Activated naive CD4-positive, alpha-beta T cell treated with anti-CD3 and anti-CD28 coated beads, Interleukin-2, amount 50 U/mL, for 16 hours (primary cell): ENCODE data around the gene RNF150.

Source experiments
- DNase-seq: peaks from one replicate; pipeline ENCODE4 v3.0.0-alpha.2; 2020

The RNF150 gene

DNA sequence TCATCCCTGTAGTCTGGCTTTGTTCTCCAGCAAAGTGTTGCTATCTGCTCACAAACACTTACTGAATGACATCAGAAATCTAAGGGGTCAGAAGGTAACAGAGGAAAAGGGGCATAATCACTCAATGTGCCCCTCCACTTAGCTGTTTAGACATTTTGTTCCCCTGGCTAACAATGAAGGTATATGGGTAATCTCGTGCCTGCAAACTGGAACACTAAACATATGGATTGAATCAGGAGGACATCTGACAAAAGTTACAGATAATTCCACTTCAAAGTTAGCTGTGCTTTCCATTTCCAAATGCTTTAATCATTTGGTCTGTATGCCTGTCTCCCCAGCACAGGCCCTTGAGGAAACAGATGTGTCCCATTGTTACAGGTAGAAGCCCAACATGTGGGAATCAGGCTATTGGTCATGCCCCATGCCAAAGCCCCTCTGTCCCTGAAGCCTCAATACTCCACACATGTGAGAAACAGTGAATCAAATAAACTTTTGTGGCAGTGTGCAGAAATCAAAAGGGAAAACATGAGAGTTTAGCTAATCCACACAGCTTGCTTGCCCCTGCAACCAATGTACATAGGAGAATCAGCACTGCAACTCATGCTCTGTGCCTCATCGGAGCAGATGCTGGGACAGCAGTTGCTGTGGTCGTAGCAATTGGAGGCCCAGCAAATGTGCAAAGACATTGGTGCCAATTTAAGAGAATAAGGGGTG, 111.7 kb downstream of the RNF150 start:
- DNase-seq: no peak

DNA sequence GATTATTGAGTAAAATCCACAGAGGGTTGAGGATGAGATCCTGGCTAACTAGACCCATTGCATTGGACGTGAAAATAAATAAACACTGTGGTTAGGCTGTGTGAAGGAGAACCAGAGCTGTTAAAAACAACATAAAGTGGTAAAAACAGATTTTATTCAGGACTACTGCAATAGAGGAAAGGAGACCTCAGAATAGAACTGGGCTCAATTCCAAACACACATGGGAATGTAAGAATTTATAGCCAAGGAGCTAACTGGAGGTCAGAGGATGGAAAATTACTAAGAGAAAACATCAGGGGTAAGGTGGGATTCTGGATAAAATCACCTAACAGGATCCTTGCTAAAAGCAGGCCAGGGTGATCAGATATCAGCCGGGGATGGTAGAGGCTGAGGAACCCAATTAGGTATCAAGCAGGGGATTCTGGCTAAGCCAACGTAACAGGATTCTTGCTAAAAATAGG, 112.4 kb downstream of the RNF150 start:
- no peak for DNase-seq

DNA sequence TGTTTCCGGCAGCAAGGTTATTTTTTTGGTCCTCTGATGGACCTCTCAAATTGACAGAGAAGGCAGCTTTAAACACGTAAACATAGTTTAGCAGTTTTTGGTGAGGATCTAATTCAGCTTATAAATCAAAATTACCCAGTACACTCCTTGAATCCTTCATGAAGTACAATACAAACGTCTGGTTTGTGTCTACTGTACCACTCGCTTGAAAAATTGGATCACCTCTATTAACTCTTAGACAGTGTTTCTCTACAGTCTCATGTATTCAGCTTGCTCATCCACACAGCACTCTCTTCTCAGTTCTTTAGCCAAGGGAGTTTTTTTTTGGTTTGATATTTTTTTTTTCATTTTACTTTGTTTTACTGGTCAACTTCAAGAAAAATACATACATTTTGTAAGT, 113.5 kb downstream of the RNF150 start:
- no peak for DNase-seq

DNA sequence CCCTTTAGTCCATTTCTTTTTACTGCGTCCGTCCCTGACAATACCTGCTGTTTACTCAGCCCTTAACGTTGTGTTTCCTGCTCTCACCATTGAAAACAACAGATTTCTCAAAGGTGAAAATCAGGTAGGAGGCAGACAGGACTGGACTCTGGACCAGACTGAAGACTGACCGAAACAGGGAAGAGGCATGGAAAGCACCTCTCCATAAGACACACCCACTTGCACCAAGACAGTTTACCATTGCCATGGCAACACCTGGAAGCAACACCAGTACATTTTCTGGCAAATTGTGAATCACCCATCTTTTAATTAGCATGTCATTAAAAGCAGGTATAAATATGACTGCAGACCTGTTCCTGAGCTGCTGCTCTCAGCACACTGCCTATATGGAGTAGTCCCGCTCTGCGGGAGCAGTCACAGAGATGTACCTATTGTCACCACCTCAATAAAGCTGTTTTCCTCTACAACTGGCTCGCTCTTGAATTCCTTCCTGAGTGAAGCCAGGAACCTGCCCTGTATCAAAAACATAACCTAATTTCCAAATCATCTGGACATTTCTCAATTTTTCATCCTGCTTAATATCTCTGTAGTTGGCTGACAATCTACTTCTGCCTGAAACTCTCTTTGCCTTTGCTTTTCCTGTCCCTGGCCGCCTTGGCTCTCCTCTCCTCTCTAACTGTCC, 117.0 kb downstream of the RNF150 start:
- DNase-seq: no peak

DNA sequence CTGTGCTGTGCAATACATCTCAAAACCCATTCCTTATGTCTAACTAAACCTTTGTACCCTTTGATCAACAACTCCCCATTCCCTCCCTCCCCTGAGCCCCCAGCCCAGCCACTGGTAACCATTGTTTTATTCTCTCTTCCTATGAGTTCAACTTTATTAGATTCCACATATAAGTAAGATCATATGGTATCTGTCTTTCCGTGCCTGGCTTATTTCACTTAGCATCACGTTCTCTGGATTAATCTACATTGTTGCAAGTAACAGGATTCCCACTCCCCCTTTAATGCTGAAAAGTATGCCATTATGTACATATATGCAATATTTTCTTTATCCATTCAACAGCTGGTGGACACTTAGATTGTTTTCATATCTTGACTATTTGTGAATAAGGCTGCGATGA, 119.4 kb downstream of the RNF150 start:
- no peak for DNase-seq

DNA sequence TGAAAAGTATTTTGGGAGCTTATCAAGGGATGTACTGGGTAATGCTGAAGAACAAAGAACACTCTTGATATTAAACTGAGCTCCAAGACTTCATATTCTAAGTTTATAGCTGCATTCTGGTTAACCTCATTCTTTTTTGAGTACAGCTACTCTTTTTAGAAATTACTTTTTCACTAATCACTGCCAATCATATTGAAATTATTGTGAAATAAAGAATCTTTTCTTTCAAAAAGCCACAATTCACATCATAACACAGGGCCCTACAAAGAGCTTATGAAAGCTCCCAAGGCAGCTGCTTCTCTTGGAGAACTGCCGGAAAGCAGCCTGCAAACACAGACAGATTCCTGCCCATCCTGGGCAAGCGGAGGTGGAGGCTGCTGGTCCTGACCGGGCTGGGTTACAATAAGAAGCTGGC, 121.4 kb downstream of the RNF150 start:
- DNase-seq: no peak

DNA sequence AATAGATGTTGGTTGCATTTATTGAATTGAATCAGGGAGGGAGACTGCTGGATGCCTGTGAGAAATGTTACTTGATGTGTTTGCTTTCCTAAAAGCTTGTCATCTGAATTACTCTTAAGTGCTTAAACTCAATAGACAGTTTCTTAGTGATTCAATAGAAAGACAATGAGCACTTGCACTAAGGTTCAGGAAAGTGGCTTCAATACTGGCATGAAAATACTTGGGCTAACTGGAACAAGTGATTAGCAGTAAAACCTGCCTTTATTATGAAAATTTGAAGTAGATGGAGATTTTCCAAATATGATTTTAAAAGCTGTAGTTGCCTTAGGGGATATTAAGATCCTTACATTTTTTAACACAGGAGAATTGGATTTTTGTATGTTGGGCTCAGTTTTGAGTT, 123.3 kb downstream of the RNF150 start:
- no peak for DNase-seq

DNA sequence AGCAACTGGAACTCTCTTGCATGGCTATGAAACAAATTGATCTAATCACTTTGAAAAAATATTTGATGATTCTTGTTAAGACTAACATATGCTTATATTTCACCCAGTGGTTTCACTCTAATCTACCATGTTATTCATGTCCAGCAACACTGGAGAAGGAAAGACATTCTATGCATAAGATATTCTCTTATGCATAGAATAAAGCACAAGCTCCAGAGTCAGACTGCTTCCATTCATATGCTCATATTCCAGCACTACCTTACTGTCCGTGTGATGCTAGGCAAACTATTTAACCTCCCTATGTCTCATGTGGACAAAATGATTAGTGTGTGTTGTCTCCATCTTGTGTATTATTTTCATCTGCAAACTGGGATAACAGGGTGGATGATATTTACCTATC, 124.1 kb downstream of the RNF150 start:
- no peak for DNase-seq

DNA sequence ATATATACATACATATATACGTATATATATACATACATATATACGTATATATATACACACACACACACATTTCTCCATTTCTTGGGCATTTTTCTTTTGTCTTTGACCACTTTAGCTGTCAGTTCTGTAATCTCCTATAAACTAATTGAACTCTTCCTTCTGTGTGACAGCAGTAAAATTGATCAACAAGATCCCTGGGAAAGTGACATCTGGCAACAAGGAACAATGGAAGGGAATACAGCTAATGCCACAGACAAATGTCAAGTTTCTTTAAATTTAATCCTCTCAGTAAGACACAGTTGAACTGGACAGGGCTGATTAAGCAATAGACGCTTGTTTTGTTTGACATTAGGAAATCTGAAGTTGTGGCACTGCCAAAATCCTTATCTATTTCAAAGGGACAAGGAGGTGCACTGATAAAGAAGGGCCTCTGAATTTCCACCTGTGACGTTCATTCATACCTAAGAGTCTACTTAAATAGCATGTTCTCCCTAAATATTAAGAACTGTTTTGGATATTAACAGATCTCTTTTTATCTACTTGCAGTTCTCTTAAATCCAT, 126.9 kb downstream of the RNF150 start:
- no peak for DNase-seq

DNA sequence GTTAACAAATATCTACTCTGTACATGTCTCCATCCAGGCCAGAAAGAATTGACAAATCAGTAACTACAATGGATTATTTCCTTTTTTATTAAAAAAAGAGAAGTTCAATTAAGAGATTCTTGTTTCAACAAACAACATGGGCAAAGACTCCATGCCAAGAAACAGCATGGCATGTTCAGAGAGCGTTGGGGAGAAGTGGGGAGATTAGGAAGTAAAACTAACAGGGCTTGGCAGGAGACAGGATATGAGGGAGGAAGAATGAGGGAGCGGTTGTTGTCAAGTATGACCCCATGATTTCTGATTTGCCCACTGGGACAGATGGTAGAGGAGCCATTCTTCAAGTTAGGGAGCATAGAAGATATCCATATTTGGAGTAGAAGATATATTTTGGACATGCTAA, 128.4 kb downstream of the RNF150 start:
- DNase-seq: no peak

DNA sequence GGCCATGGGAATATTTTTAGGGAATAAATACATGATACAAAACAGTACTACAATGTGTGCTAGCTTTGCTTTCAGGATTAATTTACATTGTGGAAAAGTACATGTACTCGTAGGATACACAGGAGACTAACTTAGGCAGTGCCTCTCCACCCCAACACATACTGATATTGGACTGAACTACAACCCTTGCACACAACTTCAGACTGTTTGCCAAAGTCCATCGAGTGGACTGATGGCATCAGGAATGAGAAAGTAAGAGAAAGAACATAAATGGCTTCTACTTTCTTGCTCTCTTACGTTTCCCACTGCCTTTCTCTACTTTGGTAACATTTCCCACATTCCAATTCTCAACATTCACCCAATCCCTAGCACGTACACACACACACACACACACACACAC, 130.1 kb downstream of the RNF150 start:
- DNase-seq: no peak

DNA sequence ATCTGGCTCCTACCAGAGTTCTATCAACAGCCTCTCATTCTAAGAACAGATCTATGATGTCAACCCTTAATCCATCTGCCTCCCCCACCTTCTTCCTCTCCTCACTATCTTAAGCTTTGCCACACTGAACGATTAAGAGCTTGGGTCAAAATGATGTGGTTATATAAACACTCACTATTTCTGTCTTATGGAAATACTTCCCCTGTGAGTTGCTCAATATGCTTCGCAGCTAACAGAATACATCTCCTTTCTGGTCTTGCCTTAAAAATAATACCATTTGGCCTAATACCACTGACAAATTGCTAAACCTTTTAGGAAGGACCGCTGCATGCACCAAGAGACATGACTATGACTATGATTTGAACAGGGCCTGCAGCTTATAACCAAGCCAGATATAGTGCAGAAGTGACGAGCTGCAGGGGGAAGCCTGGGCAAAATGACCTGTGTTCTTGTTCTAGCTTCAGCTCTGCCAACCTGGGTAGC, 130.9 kb downstream of the RNF150 start:
- DNase-seq: no peak

DNA sequence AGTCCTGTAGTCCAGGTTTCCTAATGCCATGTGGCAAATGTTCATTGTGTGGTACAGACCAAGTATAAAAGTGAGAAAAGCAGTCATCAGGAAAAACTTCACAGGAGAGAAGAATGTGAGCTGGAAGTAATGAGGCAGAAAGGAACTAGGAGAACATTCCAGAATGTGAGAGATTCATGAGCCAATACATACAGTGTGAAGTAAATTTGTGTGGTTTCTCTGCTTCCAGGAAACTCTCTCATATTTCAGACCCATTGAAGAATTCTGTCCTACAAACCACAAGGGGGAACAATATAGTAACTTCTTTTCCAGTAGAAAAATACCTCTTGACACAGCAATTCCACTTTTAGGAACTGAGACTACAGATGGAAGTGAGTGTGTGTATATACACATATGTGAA, 136.5 kb downstream of the RNF150 start:
- DNase-seq: no peak

DNA sequence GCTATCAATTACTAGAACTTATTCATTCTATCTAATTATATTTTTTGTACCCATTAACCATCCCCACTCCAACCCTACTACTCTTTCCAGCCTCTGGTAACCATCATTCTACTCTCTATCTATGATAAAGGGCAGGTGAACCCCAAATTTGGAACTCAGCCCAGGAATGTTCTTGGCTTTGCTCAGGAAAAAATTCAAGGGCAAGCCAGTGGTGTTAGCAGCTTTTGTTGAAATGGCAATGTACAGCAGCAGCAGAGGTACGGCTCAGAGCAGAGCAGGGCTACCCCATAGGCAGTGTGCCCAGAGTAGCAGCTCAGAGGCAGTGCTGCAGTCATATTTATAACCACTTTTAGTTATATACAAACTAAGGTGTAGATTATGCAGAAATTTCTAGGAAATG, 138.2 kb downstream of the RNF150 start:
- no peak for DNase-seq

DNA sequence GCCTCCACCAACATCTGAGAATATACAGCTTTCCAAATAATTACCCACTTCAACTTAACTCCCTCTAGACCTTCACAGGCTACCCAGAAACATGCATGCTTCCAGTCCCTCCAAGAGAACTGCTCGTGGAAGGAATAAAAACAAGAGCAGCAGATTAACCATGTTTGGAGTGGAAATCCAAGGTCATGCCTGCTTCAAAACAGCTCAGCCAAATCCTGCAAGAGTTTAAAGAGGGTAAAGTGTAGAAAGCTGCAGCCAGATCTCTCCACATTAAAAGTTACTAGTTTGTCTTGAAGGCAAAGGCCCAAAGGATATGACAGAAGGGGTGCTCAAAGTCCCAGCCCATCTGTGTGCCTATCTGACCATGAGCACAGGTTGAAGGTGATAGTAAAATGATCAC, 139.3 kb downstream of the RNF150 start:
- DNase-seq: no peak

DNA sequence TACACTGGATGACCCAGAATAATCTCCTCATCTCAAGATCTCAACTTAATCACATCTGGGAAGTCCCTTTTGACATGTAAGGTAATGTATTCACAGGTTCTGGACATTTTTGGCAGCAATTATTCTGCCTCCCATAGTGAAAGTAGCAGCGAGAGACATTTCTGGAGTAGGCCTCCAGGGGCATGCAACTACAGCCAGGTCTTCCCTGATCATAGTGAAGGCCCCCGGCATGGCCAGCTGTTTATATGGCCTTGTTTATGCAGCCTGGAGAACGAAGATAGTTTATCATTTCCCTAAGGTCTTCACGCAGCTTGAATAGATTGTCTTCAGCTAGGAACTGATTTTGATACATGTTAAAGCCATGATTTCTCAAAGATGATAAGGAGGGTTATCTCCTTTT, 139.9 kb downstream of the RNF150 start:
- DNase-seq: no peak

DNA sequence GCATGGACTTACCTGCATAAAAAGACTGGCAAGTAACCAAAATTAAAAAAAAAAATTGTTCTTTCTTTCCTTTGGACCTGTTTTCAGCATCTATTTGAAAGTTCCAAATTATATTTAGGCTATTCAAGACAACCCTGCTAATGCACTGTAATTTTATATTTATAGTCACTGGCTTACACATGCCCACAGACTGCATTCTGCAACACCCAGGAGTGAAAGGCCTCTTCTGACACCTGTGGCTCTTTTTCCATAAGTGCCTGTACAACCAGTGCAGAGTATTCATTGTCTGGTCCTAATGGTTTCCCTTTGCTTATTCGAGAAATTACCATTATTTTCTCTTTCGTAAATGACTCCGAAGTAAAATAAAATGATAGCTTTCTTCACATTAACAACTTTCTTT, 143.3 kb downstream of the RNF150 start:
- DNase-seq: no peak

DNA sequence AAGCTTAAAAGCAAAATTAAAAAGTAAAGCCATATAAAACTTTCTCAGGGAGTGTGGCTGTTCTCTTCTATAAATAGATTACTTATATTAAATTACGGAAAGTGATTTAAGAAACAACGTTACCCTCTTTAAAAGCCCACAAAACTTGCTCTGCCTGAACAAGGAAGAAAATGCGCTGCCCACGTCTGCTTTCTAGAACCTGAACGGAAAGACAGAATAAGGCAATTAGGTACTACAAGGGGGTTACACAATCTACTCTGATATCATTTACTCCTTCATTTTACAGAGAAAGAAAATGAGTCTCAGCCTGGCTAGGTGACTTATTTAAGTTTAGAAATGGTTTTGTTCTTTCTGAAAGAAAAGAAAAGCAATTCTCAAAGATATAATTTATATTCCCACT, 147.2 kb downstream of the RNF150 start:
- DNase-seq: no peak

DNA sequence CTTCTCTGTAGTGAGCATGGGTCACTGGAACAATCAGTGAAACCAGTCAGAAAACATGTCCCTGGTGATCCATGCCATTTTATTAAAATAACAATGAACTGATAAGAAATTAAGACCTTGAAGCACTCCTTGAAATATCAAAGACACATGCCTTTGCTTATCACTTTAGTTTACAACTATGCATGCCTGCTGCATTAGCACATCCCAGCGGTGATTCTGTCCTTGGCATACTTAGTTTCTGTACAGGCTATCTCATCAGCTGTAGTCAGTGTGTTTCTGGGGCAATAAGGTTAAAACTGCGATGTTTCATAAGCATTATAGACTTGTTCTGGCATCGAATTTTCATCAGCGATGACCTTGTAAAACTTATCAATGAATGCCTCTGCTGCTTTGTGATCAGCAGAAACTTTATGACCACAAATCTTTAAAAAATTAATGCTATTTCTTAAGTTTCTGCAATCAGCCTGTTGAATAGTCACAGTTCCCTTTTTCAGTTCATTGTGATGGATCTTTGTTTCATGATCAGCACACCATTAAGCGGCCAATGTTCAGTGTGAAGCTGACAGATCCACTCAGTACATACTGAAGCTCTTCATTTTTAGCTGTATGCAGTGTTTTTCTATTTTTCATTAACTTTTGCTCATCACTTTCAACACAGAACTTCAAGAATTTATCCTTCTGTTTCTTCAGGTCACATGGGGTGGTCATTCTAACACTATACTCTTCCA, 150.5 kb downstream of the RNF150 start:
- DNase-seq: no peak

DNA sequence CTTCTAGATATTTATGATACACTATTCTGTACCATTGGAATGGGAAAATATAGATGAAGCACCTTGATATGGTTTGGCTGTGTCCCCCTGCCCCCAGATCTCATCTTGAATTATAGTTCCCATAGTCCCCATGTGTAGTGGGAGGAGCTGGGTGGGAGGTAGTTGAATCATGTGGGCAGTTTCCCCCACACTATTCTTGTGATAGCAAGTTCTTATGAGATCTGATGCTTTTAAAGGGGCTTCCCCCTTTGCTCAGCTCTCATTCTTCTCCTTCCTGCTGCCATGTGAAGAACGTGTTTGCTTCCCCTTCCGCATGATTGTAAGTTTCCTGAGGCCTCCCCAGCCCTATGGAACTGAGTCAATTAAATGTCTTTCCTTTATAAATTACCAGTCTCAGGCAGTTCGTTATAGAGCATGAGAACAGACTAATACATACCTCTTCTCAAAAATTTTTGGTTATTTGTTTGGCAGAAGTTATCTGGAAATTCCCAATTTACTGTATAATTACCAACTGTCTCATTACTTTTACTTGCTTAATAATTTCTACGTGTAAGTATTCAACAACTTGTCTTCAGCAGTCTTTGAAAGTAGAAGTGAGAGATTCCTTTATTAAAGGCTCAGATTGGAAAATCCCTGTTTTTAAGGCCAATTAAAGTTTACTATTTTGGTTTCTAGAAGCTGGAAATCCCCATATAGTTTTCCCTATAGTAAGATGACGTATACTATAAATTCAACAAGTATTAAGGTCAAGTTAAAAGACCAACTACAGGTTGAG, 152.7 kb downstream of the RNF150 start:
- no peak for DNase-seq

DNA sequence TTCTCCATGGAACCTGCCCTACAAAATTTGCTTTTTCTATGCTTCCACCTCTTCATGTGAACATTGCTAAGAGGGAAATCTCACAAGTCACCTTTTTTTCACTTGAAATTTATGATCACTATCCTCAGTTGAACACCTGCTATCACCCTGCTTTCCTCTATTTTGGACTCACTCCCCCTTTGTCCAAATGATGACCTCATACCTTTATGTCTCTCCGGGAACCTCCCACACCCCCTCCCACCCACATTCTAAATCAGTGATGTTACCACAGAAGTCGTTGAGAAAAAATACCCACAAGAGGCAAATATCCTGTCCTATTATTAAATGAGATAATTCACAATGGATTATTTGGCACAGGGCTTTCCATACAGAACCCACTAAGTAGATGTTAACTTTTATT, 156.5 kb downstream of the RNF150 start:
- DNase-seq: no peak

DNA sequence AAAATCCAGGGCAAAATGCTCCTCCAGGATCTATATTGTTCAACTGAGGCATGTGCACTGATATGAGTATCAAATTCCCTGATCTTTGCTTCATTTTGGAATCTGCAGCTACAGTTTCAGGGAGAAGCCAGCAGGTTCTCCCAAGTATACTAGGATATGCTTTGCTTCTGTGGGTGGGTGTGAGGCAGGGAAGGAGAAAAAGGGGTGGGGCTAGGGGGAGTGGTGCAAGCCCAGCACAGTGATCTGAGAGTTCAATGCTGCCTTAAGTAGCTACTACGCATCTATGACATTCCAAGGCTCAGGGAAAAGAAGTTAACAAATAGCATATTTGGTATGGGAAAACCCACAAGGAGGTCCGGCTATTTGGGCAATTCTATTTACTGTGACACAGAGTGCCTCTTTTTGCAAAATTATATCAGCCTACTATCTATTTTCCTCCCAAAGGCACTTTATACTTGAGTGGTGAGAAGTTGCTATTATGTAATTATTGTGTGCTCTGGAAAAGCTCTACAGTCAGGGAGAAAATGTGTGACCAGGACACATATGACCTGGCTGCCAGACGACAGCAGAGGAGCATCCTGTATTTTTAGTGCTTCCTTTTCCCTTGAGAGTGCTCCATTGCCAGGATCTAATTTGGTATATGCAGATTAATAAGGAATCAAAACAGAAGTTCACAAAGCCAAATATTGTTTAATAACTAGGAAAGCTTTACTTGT, 162.0 kb downstream of the RNF150 start:
- DNase-seq: no peak
